ENCODE data around the gene FBXL17.

Gene FBXL17

GRCh38 chr5:107835096-107835495, 546.8 kb downstream of the FBXL17 start:
- H3K4me3 ChIP-seq (ENCODE audit: low read depth, low read length): no peak overlapping the region
- no peak for TF ChIP-seq CTCF (IDR thresholded peaks at IDR 0.05; ENCODE audit: low read depth, low read length)

DNA sequence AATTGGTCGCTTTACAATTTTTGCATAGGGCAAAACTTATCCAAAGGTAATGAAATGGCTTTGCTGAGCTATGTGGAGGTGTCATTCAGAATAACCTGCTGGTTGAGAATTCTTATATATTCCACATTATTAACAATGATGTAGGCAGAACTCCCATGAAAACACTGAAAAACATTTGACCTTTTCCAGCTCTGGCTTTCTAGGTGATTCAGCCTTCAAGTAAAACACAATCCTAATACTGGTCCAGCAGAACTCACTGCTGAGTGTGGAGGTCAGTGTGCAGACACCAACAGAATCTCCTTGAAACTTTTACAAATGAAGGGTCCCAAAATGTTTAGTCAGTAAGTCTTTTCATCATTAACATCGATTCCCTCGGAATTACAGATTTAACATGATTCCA, 549.2 kb downstream of the FBXL17 start:
- TF ChIP-seq CTCF (IDR thresholded peaks at IDR 0.05; ENCODE audit: low read depth, low read length): no peak

DNA sequence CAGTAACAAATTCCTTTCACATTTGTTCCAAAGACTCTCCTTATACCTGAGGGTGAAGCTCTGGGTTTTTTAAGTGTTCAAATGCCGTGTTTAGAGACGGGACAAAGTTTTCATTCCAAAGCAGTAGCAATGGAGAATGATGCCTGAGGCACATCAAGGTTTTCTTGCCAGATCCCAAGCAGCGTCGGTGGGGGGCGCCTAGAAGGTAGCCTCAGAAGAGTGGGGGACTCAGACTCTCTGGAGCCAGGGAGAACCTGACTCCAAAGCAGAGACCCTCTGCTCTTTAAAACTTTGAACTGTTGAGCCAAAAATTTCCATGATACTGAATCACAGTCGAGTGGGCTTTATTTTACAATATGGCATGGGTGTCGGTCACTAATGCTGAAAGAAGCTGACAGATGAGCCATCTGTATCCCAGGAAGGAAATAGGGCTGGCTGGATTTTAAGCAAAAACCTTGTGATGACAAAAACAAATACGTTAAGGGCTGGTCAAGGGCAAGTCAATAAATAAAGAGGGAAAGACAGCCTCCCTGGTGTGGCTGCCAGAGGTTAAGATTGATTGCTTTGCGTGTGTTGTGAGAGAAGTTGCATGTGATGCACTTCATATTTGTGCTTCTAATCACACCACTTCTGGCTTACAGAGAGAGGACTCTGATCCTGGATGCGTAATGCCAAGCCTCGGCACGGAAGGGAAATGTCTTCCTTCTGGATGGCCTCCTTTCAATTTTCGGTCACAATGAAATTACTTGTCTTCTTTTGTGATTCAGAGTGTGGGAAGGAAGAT, 550.1 kb downstream of the FBXL17 start:
- no peak overlapping the region for H3K4me3 ChIP-seq (ENCODE audit: low read depth, low read length)
- TF ChIP-seq CTCF (IDR thresholded peaks at IDR 0.05; ENCODE audit: low read depth, low read length): no peak

More for the DNA sequence above, 549.2 kb downstream of the FBXL17 start:
- H3K4me3 ChIP-seq (ENCODE audit: low read depth, low read length): no peak overlapping the region

DNA sequence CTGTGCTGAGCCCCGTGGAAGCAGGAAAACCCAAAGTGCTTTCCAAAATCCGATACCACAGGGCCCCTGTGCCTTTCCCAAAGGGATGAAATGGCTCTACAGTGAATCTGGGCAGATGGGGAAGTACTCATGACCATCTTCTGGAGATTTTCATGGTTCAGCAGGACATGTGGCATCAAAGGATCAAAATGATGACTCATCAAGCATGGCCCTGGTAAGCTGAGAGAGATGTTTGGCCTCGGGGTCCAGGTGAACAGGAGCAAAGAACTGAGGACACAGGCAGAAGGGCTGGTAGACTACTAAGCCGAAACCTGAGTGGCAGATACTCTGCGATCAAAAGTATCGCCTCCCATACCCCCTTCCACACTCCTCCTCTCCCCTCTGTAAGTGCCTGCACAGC, 551.1 kb downstream of the FBXL17 start:
- TF ChIP-seq CTCF (IDR thresholded peaks at IDR 0.05; ENCODE audit: low read depth, low read length): no peak
- no peak overlapping the region for H3K4me3 ChIP-seq (ENCODE audit: low read depth, low read length)

DNA sequence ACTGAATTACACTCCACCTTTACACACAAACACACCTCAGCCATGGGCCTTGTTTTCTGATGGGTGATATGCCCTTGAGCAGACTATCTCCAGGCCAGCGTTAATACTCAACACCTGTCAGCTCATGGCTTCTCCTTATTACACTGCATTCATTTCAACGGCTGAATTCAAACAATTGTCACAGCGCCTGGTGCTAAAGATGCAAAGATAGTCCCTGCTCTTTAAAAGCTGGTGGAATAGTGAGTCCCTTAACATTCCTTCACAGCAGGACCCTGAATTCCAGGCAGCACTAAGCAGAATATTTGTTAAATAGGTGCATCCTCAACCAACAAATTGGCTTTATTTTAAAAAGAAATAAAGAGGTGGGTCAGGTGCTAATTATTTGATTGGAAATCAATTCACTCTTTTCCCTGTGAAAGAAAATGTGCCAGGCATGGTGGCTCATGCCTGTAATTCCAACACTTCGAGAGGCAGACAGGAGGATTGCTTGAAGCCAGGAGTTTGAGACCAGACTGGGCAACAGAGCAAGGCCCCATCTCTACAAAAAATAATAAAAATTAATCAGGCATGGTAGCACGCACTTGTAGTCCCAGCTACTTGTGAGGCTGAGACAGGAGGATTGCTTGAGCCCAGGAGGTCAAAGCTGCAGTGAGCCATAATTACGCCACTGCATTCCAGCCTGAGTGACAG, 555.4 kb downstream of the FBXL17 start:
- no peak for TF ChIP-seq CTCF (IDR thresholded peaks at IDR 0.05; ENCODE audit: low read depth, low read length)

GRCh38 chr5:107824821-107825220, 557.1 kb downstream of the FBXL17 start:
- TF ChIP-seq CTCF (IDR thresholded peaks at IDR 0.05; ENCODE audit: low read depth, low read length): no peak
- H3K4me3 ChIP-seq (ENCODE audit: low read depth, low read length): no peak overlapping the region

More for the DNA sequence above, 555.4 kb downstream of the FBXL17 start:
- H3K4me3 ChIP-seq (ENCODE audit: low read depth, low read length): no peak overlapping the region

- no peak for TF ChIP-seq CTCF (IDR thresholded peaks at IDR 0.05; ENCODE audit: low read depth, low read length)
- H3K4me3 ChIP-seq (ENCODE audit: low read depth, low read length): no peak overlapping the region
These were observed 560.6 kb downstream of the FBXL17 start for GRCh38 chr5:107821288-107821687.

Data from WI38 (cell line).